AML-193 (cell line): Measurements from ENCODE around the gene ZNF488.
"Not testable (repeated sequence)": the region's sequence is repeated elsewhere in the genome, so short reads cannot be mapped to it uniquely, and the experiment has no call there.

Source experiments
- DNase-seq, 2 experiments: peaks; one replicate each; lab custom pipeline; 2025; lab: John Stamatoyannopoulos, UW

ZNF488 gene, protein sequence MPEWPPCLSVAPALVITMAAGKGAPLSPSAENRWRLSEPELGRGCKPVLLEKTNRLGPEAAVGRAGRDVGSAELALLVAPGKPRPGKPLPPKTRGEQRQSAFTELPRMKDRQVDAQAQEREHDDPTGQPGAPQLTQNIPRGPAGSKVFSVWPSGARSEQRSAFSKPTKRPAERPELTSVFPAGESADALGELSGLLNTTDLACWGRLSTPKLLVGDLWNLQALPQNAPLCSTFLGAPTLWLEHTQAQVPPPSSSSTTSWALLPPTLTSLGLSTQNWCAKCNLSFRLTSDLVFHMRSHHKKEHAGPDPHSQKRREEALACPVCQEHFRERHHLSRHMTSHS

DNA sequence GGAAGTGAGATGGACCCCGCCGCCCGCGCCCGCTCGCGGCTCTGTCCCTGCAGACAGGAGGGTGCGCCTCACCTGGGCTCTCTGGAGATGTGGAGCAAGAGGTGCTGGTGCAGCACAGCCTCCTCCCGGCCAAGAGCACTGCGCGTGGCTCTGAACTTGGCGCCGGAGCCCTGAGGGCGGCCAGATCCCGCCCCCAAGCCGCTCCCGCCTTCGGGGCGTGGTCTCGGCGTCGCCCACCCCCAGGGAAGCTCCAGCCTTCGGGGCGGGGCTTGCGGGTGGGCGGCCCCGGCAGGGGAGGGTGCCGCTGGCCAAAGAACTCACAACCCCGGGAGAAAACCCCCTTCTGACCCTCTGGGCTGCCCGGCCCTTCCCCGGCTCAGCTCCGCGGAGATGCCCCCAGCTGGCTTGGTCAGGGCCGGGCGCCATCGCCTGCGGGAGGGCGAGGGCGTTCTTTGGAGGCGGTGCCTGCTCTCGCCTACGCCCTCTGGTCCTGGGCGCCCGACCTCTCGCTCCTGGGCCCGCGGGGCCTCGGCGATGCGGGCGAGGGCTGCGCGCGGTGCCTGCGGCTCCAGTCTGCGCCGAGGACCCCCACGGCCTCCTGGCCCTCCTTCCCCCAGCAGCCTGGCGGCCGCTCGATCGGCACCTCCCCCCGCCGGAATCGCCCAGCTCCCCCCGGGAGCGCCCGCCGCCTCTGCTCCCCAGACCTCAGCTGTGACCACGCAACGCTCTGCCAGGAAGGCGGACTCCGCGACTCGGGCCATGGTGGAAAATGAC, at the start of gene ZNF488:
Gene ZNF488, minus strand, starts transcription at position 146 of the 774 bp plus-strand sequence. CDS start 15,464 bp downstream, outside the sequence.
- peak; percentile 51 to 62 for DNase-seq

DNA sequence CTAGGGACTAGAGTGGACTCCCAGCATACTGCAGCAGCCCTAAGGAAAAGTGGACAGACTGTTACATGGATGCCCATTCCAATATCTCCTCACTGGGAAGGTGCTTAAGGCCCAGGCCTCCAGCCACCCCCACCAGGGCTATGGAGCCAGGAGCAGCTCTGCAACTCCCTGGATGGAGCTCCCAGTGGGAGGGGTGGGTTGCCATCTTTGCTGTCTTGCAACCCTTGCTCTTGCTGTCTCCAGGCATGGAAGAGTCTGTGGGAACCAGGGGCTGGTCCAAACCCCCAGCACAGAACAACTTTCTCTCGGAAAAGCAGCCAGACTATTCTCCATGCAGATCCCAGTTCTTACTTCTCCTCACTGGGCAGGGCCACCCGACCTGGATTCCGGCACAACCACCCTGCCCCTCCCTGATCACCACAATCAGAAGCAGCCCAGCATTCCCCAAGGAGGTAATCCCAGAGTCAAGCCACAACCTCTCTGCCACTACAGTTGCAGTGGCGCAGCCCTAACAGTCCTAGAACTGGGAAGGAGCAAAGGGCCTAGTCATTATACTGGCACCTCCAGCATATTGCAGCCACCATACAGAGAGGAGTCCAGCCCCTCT, 41.8 kb upstream of the ZNF488 start:
- no peak for DNase-seq

DNA sequence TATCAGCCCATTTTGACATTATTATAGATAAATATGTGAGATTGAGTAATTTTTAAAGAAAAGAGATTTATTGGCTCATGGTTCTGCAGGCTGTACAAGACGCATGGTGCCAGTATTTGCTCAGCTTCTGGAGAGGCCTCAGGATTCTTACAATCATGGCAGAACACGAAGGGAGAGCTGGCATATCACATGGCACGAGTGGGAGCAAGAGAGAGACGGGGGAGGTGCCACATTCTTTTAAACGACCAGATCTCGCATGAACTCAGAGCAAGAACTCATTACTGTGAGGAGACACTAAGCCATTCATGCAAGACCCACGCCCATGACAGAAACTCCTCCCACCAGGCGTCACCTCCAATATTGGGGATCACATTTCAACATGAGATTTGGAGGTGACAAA, 40.1 kb upstream of the ZNF488 start:
- DNase-seq = no peak

DNA sequence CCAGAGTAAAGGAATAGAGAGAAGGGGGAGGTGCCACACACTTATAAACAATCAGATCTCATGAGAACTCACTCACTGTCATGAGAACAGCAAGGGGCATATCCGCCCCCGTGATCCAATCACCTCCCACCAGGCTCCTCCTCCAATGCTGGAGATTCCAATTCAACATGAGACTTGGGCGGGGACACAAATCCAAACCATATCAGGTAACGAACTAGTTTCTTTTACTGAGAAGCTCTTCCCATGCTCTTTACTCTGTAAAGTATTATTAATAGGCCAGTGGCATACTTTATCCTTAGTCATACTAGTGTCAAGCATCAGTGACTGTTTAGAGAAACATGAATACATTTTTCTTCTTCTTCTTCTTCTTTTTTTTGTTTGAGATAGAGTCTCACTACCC, 39.4 kb upstream of the ZNF488 start:
- no peak for DNase-seq

DNA sequence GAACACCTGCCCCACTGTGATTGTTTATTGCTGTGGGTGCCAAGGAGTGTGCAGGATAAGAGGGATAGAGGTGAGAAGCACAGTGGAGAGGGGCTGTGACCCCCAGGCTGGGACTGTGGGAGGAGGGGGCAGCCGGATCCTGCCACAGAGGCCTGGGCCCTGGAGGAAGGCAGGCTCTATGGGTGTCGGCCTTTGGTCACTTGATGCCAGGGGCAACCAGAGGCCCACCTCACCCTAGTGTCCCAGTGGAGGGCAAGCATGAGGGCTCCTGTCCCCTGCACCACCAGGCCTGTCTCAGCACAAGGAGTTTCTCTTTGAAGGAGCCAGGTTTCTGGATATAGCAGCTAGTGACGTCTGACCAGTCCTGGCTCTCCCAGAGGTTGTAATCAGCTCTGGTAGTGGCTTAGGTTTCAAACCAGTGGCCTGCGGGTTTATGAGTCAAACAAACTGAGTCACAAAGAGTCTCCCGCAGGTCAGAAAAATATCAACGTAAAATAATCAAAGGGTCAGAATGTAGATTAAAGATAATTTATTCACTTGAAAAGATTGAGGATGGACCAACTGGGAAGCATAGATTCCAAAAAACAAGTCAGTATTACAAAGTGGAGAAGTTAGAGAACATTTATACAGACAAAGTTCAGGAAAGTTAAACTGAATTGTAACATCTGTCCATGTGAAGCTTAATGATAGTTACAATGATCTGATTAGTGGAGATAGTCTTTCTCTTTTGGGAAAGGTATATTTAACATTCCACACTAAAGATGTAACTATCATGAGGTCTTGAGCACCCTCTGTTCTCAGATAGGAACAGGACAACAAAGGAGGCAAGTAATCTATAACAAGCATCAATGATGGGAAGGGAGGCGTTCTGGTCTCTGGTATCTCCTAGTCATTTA, 37.2 kb upstream of the ZNF488 start:
- no peak for DNase-seq

DNA sequence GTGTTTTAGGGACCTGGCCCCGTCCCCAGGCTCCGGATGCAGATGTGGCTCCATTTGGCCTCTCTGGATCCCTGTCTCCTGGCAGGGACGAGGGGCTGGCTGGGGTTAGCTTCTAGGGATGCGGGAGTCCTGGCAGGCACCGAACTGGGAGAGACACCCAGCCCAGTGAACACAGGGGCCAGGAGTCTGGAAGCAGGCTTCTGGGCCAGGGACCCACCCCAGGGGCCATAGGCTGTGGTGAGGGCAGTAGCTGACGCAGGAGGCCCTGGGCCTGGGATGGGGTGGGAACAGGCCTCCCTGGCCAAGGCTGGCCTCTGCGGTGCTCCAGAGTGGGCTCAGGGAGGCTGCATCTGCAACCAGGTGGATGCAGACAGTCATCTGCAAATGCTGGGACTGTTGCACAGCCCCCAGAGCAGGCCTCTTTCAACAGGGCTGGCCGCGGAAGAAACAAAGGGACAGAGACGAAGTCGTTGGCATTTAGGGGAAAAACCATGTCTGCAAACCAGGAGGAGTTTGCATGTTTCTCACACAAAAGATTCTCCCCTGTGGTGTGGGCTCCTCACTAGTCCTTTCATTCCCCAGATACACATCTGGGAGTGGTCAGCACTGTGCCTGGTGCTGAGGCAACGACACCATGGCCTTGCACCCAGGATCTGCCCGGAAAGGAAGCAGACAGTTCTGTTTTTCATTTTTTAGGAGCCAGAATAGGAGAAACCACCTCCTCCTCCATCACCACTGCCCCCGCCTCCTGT, 36.4 kb upstream of the ZNF488 start:
- DNase-seq = no peak

DNA sequence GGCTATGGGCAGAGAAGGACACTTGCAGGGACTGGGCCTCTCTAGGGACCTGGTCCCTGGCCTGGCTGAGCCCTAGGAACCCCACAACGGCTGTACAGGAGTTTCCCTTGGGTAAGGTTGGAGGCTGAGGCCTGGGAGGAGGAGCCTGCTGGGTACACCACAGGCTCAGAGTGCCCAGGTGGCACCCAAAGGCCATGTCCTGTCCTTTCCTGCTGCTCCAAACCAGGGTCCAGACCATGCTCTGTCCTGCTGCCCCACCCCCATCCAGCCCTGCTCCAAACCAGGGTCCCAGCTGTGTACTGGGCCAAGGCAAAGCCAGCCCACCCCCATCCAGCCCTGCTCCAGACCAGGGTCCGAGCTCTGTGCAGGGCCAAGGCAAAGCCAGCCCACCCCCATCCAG, 35.3 kb upstream of the ZNF488 start:
- DNase-seq = no peak

DNA sequence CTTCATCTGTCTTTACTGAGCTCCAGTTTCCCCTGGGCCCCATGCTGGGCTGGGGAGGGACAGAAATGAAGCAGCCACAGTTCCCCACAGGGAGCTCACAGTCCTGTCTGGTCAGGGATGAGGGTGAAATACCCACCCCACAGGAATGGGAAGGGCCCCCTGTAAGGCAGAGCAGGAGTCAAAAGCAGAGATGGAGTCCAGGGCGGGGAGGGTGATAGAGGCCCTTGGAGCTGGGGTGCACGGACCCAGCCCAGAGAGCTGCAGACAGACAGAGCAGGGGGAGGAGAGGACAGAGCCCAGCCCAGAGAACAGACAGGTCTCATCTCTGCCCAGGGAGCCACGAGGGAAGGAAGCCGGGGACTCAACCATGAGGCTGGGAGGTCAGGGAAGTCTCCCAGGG, 34.9 kb upstream of the ZNF488 start:
- no peak for DNase-seq

DNA sequence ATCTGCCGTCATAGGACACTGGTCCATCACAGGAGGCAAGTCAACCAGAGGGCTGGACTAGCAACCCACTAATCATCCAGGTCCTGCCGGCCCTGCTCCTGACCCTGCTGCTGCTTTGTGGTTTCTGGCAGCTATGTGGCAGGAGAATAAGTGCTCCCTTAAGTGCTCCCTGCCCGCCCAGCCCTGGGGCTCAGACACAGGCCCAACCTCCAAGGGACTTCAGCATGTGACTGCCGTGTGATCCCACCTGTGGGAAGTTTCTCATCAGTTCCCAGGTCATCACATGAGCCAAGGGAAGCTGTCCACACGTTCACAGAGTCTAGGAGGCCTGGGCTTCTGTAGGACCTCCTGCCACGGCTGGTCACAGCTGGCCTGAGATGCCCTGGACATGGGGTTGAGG, 34.2 kb upstream of the ZNF488 start:
- no peak for DNase-seq

DNA sequence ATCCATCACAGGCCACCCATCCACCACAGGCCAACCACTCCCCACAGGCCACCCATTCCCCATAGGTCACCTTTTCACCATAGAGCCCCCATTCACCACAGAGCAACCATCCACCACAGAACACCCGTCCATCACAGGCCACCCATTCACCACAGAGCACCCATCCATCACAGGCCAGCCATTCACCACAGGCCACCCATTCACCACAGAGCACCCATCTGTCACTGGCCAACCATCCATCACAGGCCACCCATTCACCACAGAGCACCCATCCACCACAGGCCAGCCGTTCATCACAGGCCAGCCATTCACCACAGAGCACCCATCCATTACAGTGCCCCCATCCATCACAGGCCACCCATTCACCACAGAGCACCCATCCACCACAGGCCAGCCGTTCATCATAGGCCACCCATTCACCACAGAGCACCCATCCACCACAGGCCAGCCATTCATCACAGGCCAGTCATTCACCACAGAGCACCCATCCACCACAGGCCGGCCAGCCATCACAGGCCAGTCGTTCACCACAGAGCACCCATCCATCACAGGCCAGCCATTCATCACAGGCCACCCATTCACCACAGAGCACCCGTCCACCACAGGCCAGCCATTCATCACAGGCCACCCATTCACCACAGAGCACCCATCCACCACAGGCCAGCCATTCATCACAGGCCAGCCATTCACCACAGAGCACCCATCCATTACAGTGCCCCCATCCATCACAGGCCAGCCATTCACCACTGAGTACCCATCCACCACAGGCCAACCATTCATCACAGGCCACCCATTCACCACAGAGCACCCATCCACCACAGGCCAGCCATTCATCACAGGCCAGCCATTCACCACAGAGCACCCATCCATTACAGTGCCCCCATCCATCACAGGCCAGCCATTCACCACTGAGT, 32.5 kb upstream of the ZNF488 start:
- not testable (repeated sequence) for DNase-seq

DNA sequence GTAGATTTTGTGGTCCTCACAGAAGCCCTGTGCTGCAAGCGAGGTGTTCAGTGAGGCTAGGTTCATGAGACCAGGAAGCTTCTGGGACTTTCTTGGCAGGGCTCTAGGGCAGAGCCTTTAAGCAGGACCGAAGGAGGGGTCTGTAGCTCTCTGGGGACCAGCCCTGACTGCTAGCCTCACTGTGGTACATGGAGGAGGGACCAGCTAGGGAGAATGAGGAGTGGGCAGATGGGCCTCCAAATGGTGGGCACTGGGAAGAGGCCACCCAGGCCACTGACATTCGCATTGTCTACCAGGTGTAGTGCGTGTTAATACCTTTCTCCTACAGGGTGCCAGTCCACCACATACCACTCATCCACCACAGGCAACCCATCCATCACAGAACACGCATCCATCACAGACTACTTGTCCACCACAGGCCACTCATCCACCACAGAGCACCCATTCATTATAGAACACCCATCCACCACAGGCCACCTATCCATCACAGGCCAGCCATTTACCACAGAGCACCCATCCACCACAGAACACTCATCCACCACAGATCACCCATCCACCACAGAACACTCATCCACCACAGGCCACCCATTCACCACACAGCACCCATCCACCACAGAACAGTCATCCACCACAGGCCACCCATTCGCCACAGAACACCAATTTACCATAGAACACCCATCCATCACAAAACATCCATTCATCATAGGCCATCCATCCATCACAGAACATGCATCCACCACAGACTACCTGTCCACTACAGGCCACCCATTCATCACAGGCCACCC, 31.6 kb upstream of the ZNF488 start:
- no peak for DNase-seq

DNA sequence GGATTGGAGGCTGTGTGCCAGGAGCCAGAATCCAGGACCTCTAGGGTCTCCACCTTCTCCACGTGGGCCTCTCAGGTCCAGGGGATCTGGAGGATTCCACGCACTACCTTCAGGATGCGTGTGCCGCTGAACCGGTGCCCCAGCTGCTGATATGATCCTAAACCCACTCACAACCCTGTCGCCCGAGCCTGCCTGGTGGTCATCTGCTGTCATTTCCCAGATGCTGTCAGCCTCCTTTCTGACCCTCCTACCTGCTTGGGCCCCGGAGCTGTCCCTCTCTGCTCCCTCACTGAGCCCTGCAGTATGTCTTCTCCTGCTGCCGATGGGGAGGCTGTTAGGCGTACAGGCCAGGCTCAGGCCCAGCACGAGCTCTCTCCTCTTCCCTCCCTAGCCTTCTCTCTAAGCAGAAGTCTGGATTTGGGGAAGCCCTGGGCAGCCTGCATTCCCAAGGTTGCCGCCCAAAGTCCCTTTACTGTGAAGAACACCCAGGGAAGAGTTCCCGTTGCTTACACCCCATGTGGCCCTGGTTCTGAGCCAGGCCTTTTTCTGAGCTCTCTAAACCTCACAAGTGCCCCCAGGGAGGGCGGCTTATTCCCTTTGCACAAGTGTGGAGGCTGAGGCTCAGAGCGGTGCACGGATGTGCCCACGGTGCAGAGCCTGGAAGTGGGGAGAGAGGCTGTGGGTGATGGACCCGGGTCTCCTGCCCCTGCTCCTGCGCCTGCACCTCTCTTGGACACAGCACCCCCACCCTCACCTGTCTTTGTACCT, 30.8 kb upstream of the ZNF488 start:
- DNase-seq = no peak

DNA sequence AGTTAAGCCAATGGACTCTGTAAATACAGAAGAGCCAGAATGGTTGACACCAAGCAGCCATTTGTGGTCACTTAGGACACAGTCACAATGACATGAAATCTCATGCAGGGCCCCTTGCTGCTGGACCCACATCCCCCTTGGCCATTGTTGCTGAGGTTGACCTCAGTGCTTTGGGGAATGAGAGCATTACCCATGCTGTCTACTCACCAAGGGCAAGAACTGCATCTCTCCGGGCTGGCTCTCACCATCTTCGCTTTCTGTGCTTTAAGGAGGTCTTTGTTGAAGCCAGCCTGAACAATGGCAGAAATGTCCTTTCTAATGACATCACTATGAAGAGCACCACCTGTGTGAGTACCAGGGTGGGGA, 30.1 kb upstream of the ZNF488 start:
- DNase-seq = no peak

DNA sequence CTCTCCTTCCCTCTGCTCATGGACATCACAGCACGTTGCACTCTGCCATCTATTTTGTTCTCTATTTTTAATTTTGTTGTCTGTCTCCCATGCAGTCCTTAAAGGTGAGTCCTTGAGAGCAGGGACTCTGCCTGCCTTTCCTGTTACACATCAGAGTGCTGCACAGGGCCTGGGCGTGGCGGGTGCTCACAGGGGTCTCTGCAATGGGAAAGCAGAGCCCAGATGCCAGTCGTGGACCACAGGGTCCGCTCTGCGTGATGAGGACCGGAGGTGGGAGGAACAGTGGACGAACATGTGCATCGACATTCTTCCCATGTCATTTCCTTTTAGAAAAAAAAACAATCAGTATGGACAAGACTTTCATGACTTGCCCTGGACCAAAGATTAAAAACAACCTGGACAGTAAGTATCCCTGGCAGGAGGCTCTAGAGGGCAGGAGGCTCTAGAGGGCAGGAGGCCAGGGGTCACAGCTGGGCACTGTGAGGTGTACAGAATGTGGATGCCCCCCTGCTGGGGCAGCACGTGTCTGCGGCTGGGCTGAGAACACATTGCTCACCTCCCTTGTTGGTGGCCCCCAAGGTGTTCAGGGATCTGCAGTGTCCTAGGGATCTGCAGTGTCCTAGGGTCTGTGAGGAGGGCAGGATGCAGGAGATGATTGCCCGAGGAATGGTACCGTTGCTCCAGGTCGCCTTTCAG, 29.6 kb upstream of the ZNF488 start:
- no peak for DNase-seq

DNA sequence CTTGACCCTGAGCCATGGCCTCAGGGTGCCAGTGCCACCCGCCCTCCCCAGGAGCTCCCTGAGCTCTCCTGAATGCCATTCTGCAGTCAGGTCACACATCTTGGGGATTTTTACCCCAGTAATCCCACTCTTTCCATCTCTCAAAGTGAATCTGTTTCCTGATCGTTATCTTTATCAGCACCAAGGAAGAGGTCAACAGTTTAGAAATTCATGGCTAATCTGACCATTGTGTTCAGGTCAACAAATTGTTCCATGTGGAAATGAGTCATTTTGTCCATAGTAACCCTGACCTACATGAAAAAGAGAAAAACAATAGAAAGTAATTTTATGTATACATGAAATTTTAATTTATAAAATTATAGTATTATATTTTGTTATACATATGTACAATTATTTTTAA, 28.8 kb upstream of the ZNF488 start:
- DNase-seq = no peak

DNA sequence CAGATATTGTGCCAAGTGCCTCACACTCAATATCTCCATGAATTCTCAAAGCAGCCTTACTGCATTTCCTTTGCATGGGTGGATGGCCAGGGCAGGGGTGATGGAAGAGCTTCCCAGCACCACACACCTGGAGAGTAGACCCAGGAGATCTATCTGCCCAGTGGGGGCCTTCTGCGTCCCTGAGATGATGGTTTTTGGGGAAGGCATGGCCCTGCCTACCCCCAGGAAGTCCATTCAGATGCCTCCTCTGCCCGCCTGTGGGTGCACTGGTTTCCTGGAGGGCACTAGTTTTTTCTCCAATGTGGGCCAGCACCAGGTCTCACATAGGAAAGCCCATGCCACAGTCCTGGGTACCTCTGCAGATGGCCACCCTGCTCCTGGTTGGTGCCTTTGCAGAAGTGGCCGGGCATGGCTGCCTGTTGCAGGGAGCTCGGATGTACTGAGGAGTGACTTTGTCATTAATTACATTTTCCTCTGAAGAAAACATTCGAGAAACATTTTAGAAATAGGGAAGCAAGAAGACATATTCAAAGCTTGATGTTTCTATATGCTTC, 28.2 kb upstream of the ZNF488 start:
- DNase-seq = no peak

DNA sequence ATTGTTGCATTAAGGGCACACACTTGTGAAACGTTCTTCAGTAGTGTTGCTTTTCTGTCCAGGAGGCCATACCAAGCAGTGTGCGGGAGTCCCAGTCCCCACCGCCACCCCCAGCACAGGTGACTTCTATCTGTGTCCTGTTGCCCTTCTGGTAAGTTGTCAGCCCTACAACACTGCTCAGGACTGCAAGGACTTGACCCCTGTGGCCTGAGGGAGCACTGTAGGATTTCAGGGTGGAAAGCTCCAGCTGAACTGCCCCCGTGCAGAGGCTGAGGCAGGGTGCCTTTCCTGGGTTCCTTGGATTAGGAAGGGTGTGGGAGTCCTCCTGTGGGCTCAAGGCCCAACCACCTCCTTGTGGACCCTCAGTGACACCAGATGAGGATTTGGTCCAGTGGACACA, 26.8 kb upstream of the ZNF488 start:
- DNase-seq = no peak

DNA sequence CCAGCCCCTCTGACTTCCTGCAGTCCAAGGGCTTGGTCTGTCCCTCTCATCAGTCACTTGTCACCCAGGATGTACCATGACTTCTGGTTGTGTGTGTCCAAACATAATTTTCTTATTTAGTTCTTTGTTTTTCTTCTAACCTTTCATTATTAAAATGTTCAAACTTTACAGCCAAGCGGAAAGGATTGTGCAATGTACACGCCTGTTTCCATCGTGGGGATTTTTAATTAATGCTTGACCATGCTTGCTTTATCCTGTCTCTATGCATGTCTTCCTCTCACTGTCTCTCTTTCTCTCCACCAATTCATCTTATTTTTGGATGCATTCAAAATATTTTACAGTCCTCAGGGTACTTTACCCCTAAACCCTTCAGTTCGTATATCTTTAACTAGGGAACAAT, 26.2 kb upstream of the ZNF488 start:
- no peak for DNase-seq
